Kidney glomerular epithelial cell (primary cell): Measurements from ENCODE around the gene LOXL1.

Experiments
- DNase-seq: peaks from one replicate; lab custom pipeline; 2025; lab: John Stamatoyannopoulos, UW

The LOXL1 gene

DNA sequence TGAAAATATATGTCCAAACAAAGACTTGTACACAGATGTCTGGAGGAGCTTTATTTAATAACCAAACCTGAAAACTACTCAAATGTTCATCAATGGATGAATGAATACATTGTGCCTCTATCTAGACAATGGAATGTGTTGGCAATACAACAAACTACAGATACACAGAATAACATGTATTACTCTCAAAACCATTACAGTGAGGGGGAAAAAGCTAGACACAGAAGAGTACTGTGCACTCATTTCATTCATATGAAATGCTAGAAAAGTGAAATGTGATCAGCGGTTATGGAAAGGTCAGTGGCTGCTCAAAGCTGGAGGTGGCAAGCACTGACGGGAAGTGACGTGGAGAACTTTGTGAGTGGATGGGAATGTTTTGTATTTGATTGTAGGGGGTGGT is 52.6 kb downstream of the LOXL1 start:
- no peak for DNase-seq

DNA sequence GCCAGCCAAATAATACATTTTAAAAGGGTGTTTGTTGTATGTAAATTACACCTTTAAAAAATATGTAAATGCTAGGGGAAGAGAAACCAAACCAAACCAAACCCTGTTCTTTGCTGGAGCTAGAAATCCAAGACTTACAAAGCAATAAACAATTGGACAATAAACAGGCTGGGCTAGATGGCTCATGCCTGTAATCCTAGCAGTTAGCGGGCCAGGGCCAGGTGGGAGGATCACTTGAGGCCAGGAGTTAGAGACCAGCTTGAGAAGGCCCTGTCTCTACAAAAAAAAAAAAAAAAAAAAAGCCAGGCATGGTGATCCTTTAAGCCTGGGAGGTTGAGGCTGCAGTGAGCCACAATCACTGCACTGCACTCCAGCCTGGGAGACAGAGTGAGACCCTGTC is 53.4 kb downstream of the LOXL1 start:
- DNase-seq: no peak

DNA sequence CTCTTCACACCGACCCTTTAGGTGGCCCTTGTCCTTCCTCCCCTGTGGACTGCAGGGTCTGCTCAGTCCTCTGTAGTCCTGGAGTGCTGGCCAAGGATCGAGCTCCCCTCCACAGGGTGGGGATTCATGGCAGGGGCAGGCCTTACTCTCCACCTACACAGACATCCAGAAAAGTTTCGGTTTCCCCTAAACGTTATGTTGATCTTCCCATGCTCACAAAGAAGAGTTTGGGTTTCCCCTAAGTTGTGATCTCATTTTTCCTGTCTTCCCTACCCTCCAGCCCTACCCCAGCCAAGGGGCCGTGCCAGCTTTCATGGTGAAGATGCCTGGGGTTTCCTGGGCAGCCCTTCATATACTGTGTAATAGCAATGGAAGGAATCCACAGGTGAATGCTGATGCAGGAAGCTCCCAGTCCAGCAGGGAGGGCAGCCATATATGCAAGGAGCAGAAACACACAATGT is 55.5 kb downstream of the LOXL1 start:
- DNase-seq: peak; percentile 43

DNA sequence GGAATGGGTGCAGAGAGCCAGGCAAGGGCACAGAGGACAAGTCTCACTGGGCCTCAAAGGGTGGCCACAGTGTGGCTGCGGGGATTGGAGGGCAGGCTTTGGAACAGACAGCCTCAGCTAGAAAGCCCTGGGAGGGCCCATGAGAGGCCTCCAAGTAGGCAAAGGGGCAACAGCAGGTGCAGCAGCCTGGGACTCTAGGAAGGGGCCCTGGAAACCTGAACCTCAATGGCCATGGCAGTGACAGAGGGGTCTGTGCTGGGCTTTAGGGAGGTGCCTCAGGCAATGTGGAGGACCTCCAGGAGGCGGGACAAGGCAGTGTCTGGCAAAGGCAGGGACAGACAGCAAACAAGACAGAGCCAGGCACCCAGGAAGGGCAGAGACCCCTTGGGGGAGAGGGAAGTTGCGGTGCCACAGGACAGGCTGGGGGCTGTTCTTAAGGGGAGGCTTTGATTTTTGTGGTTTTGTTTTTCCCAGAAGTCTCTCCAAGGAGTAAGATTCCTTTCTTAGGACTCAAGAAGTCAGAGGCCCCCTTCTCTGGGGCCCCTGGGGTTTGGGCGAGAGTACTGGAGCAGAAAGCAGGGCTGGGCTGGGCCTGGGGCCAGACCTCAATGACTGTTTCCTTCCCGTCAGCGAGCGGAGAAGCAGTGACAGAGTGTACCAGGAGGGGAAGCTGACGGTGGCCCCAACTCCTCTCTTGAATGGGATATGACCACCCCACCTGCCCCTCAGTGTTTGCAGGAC is 56.1 kb downstream of the LOXL1 start:
- DNase-seq: peak; percentile 80

DNA sequence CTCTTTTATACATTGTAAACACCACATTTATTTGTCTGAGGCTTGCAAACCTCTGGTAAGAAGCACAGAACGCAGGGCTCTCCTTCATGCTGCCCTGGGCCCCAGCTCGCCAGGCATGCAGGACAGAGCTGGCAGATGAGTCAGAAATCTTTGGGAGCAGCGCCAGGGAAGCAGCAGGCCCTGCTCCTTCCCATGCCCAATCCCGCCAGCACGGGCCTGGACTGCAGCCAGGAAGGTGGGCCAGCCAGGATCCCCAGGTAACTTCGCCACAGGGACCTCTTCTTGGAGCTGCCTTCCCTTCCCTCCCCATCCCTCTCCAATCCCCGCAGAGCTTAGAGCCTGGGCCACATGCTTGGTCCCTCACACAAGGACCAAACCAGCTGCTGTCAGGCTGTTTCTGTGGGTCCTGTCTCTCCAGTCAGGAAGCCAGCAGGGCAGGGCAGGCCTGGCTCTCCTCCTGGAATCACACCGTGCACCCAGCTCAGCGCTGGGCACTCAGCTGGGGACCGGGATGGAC is 57.0 kb downstream of the LOXL1 start:
- peak; percentile 90 for DNase-seq

DNA sequence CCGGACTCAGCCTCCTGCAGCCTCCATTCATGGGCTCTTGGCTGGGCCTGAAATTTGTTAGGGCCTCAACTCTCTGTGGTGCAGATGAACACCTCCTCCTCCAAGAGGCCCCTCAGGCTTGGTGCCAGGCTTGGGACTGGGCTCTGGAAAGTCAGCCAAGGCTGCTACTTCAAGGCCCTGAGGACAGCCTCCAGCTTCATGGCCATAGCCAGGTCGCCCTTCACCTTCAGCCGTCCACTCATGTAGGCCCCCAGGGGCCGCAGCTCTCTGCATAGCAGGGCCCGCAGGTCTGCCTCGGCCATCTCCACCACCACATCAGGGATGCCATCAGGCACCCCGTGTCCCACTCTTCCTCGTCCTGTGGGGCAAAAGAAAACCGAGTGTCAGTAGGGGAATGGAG is 57.5 kb downstream of the LOXL1 start:
- DNase-seq: no peak

DNA sequence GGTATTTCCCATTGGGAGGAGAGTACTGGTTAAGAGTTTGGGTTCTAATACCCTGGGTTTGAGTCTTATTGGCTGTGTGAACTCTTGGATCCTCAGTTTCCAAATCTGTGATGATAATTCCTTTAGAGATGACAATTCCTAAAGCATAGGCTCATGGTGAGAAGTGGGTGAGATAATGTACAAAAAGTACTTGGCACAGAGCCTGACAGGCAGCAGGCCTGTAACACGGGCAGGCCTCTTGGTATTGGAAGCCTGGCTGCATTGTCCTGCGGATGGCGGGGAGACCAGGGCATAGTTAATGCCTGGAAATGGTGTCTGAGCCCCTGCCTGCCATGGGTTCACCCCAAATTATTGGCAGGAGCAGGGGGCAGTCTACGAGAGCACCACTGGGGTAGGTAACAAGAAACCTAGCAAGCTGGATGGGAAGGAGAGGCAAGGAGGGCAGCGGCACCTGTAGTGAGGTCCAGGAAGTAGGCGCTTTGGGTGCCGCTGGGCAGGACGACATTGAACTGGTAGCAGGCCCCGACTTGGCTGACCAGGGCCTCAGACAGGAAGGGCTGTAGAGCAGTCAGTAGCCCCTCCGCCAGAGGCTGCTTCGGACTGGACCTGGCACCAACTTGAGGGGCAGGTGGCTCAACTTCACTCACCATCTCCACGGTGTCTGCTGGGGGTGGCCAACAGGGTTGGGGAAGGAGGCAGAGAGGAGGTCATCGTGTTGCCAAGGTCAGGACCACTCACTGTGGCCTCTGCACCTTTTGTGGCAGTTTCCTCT is 58.1 kb downstream of the LOXL1 start:
- no peak for DNase-seq

DNA sequence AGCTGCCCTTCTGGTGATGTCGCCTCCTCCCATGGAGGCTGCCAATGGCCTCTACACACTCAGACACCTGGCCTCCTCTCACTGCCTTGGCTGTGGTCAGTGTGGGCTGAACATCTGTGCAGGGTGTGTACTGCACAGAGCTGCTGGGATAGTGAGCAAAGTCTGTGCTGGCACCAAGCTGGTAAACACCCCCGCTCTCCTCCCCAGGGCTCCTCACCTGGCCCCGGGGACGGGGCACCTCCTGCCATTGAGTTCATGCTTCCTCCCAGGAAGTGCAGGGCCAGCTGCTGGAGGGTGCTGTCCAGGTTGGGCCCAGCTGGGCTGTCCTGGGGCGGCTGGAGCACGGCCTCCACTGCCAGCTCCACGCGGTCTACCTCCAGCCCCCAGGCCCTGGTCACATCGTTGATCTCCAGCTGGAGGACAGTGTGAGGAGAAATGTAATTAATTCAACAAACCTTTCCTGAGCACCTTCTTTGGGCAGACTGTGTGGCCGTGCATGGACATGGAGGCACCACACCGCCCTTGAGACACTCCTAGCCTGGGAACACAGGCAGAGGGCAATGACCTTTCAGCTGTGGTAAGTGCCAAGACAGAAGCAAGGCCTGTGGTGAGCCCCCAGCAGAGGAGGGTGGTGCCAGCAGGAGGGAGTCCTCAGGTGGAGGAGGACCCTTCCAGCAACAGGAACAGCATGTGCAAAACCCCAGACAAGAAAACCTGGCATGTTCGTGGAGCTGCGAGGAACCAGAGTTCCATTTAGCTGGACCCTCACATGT is 59.0 kb downstream of the LOXL1 start:
- DNase-seq: no peak

DNA sequence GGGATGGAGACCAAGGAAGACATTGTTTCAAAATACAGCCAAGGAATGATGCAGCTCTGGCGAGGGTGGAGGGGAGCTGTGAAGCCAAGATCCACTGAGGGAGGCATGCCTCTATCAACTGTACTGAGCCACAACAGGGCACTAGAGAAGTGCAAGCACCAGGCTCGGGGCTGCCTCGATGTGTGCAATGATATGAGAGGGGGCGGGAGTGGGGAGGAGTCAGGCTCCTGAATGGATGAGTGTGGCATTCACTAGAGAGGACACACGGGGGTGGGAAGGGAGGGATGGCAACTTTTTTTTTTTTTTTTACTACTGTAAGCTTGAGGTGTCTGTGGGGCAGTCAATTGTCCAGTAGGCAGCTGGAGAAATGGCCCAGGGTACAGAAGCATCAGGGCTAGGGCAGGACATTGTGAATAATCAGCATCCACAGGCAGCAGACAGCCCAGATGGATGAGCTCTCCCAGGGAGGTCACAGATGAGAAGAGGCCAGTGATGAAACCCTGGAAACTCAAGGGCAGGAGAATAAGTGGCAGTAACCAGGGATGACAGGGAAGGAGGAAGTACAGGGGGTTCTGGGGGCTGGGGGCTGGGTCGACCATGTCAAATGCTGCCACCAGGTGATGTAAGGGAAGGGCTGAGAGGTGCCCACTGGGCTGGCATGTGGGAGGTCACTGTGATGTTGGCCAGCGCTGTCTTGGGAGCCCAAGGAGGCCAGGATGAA is 60.0 kb downstream of the LOXL1 start:
- DNase-seq: peak; percentile 49

DNA sequence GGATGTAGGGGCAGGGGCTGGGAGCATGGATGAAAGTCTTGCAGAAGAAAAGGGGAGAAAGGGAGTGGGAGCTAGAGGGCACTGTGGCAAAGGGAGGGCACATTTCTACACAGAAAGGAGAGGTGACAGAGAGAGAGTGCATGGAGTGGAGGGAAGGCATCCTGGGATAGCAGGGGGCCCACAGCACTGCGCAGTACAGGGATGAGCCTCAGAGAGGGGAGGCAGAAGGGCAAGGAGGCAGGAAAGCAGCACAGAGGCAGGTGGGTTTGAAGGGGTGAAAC is 60.5 kb downstream of the LOXL1 start:
- no peak for DNase-seq

DNA sequence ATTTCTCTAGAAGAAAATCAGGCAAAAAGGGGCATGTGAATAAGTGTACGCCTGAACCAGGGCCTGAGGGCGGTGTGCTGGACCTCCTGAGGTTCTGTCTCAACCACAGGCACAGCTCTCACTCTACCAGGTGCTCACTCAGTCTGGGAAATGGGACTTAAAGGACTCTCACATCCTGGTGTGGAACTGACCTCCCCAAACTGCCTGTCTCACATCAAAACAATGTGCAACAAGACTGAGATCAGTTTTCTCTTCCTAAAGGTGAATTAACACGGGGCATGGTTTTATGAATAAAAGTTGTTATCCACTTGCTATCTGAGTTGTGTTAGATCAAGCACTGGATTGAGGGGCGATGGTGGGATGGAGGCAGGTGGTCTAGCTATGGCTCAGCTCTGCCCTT is 61.0 kb downstream of the LOXL1 start:
- DNase-seq: no peak

DNA sequence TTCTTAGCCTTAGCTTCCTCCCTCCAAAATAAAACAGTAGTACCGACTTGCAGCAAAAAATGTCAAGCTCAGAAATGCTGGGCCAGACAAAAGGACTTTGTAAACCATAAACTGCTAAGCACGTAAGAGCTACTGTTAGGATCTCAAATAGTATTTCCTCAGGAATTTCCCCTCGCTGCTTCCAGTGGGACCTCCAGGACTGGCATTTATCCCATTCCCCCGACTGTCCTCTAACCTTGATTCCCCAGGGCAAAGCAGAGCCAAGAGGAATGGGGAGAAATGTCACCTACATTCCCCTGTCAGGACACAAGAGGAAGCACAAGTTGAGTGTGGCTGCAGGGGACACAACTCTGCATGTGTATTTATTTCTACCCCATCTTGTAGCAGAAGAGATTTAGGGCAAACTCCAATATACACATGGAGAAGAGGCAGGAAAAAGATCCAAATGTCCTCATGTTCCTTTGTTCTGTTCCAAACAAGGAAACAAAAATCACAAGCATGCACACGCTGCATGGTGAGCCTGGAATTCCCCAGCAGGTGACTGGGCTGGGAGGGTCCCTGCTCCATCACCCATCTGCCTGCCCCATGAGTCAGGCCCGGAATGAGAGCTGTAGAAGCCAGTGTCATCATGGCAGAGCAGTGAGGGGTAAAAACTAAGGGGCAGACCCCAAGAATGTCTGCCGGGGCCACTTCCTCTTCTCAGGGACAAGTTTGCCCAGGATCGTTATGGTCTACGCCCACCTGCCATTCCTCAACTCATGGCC is 61.6 kb downstream of the LOXL1 start:
- DNase-seq: peak; percentile 65

DNA sequence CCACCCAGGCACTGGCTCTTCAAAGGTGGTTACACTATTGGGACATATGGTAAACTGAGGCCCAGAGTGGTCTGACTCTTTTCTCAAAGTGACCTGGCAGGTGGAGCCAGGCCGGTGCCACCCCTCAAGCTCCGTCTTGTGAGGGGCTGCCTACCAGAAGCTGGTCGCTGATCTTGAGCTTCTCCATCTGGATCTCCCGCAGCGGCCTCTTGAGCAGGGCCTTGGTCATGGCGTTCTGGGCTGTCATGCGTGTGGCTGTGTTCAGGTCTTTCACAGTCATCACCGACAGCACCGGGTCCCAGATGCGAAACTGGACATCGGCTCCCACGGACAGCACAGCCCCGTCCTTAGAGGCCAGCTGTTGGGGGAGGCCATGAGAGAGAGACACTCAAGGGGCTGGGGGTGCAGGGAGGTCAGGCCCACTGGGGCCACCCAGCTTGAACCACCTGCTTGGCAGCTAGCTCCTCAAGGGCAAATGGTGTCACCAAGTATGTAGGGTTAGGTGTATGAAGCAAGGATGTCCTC is 62.2 kb downstream of the LOXL1 start:
- no peak for DNase-seq

DNA sequence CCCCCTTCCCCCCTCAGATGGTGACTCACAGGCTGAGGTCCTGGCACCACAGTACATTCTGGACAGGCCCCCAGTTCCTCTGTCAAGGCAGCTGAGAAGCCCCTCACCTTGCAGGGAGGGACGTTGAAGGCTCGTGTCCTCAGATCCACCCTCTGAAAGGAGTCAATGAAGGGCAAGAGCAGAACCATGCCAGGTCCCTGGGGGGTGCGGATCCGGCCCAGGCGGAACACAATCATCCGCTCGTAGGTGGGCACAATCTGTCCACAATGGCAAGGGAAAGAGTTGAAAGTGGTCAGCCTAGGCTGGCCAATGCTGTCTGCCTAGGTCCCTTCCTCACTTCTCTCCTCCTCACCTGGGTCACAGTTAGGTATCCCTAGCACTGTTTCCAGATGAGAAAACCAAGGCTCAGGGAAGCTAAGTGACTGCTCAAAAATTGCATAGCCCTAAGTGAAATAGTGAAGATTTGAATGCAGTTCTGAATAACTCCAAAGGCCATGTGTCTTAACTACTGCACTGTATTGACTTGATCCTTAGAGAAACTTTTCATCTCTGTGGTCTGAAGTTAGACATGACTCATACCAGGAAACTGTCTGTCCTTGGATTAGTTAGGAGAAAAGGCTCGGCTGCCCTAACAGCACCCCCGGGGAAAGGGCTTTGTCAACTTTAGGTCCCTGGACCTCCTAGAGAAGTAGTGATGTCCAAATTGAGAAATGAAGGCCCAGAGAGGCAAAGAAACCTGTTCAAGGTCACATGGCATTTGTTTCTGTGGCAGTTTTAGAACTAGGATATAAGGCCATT is 62.9 kb downstream of the LOXL1 start:
- peak; percentile 86 for DNase-seq

DNA sequence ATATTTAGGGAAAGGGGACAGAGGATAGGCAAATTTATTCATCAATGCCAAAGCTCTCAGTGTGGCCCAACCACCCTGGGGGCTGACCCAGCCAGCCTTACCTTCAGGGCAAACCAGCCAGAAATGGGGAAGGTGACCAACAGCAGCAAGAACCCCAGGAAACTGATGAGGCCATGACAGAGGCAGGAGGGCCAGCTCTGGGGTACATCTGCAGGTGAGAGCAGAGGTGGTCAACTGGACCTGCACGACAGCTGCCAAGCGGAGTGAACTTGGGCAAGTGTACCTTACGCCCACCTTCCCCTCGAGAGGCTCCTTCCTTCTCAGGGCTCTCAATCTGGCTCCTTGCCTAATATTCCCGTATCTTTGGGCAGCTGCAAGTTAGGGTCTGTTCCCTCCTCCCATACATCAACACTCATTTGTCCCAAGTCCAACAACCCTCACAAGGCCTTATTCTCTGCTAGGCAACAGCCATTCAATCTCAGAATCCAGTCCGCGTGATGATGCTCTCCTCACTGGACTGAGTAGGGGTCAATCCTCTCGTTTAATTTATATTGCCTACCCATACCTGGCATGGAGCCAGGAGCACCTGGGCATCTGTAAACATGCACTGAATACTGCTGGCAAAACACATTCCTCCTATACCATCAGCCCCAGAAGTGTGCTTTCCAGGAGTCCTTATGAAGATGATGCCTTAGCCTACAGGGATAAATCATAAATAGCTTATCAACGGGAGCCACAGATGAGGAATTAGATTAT is 64.2 kb downstream of the LOXL1 start:
- no peak for DNase-seq

DNA sequence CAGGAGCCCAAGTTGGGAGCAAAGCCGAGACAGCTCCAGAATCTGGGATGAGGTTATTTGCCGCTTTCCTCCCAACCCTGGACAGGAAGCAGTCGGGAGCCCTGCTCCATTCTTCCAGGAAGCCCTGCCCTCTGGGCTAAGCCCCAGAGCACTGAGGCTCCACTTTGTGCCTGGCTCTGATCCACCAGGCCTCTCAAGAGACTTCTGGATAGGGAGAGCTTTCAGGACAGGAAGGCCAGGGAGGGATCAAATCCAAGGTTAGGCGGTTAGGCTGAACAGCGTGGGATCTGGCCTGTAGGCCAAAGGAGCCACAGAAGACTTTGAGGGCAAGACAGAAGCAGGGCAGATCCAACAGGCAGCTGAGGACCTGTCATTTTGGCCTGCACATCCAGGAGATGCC is 65.0 kb downstream of the LOXL1 start:
- no peak for DNase-seq

DNA sequence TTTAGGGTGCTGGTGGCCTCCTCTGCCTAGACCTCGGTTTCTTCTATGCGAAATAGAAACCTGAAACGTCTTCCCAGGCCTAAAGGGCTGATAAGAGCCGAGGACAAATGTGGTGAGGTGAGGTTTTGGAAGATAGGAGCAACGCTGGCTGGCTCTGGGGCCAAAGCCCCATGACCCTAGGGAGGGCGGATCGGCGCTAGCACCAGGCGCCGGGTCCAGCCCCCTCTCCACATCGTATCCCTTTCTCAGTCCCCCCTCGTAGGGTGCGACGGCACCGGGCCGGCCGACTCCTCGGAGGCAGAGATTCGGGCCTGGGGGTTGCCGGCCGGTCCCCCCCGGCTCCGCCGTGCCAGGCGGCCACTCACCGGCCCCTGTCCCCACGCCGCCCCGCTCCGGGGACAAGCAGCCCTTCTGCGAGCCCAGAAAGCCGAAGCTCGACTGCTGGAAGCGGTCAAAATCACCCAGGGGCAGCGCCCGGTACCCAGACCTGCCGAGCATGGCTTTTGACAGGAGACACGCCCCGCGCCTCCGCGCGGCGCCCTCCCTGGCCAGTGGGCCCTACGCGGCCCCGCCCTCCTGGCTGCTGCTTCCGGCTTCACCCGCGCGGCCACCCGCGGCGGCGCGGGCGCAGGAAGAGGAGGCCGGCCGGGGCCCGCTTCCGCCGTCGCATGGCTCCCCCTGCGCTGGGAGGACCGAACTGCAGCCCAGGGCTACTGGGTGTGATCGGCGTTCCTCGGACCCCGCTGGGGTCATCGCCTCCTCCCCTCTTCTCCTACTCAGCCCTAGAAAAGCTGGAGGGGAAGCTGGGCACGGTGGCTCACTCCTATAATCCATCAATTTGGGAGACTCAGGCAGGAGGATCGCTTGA is 65.7 kb downstream of the LOXL1 start, which contains the start of gene STOML1:
STOML1 (minus strand) TSS at position 570 of the 868 bp plus-strand sequence; CDS start at position 498, 72 bp downstream.
- DNase-seq: peak; percentile 87

DNA sequence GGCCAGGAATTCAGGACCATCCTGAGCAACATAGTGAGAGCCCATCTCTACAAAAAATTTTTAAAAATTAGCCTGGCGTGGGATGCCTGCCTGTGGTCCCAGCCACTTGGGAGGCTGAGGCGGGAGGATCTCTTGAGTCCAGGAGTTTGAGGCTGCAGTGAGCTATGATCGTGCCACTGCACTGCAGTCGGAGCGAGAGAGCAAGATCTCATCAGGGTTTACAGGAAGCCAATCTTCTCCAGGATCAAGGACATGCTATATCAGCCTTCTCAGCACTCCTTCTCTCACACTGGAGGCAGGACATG is 66.3 kb downstream of the LOXL1 start:
- DNase-seq: no peak
